Left ventricle myocardium inferior (tissue), 1 donor: Measurements from ENCODE around the gene MVB12B. TPM values are rescaled to one million over a fixed set of nuclear protein-coding genes. Genes with fewer than 3 reads are reported as not detected.

Experiments used
- DNase-seq: peaks from one replicate; pipeline ENCODE4 v3.0.0-alpha.2; 2020
- H3K27ac ChIP-seq: fragments of 200-600 bp; replicated peaks from 2 replicates; pipeline ENCODE4 v1.8.0; 2021
- H3K27me3 ChIP-seq: fragments of 200-600 bp; 2 replicates; pipeline ENCODE4 v1.8.0; 2021; ENCODE audit warnings: low read depth
- H3K36me3 ChIP-seq: fragments of 200-600 bp; 2 replicates; pipeline ENCODE4 v1.8.0; 2021
- H3K4me1 ChIP-seq: fragments of 200-600 bp; 2 replicates; pipeline ENCODE4 v1.8.0; 2021
- H3K4me3 ChIP-seq: fragments of 200-600 bp; 2 replicates; pipeline ENCODE4 v1.8.0; 2021; ENCODE audit warnings: mild to moderate bottlenecking, moderate library complexity
- H3K9me3 ChIP-seq: fragments of 200-600 bp; replicated peaks from 2 replicates; pipeline ENCODE4 v1.8.0; 2021
- intact Hi-C: fragments of 100-400 bp; cut with micrococcal nuclease; formaldehyde crosslinking; loops from one replicate; pipeline ENCODE4 v1.11.0; 2022
- total RNA-seq: library from RNA; stranded (reverse); fragmentation: NEBNext Ultra II Directional; extraction: Animal tissue kit (Norgen Biotek cat#: 25700); gene quantifications from one replicate; pipeline ENCODE4 v1.2.1, GENCODE V29; 2021
- TF ChIP-seq, protein P1 (sequence below): fragments of 200-600 bp; IDR thresholded peaks from 2 replicates; pipeline ENCODE4 v1.8.0; 2021; ENCODE audit warnings: antibody characterized with exemption, mild to moderate bottlenecking, borderline replicate concordance
- donor health status: DM: no; HTN: yes; CAD: no; lungs with severe emphysema.

Gene MVB12B
- total RNA-seq, 1 donor from 2014 or later: 11.2 TPM

GRCh38 chr9:126389992-126390391, 63.4 kb downstream of the MVB12B start:
- peak overlapping the region; percentile 17 for H3K27ac ChIP-seq
- intact Hi-C loops: loop anchor here (5.0 kb wide), 1 partner anchor 53 kb away; no protein-coding TSS in a partner anchor
- TF ChIP-seq, protein P1, sequence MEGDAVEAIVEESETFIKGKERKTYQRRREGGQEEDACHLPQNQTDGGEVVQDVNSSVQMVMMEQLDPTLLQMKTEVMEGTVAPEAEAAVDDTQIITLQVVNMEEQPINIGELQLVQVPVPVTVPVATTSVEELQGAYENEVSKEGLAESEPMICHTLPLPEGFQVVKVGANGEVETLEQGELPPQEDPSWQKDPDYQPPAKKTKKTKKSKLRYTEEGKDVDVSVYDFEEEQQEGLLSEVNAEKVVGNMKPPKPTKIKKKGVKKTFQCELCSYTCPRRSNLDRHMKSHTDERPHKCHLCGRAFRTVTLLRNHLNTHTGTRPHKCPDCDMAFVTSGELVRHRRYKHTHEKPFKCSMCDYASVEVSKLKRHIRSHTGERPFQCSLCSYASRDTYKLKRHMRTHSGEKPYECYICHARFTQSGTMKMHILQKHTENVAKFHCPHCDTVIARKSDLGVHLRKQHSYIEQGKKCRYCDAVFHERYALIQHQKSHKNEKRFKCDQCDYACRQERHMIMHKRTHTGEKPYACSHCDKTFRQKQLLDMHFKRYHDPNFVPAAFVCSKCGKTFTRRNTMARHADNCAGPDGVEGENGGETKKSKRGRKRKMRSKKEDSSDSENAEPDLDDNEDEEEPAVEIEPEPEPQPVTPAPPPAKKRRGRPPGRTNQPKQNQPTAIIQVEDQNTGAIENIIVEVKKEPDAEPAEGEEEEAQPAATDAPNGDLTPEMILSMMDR: no peak
- peaks cover 28% of the 10 kb centered on the region for H3K36me3 ChIP-seq
- no peak for DNase-seq
- H3K27me3 ChIP-seq: no peaks in the 10 kb centered on the region
- no peak overlapping the region for H3K4me3 ChIP-seq
- H3K9me3 ChIP-seq: no peaks in the 10 kb centered on the region
- peaks cover 25% of the 10 kb centered on the region for H3K4me1 ChIP-seq

DNA sequence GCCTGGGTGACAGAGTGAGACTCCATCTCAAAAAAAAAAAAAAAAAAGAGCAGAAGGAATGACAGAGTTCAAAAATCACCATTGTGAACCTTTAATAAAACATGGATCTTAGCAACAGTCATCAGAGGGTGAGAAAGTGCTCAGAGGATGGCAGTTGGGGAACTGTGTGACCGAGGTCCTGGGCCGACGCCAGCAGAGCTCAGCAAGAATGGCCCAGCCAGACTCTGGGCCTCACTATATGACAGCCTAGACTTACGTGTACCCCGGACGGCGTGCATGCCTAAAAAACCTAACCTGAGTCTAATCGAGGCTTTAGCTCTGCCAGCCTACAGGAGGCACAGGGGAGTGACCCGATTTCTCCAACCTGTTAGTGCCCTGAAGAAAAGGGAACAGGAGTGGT, 64.3 kb downstream of the MVB12B start:
- Histone ChIP-seq H3K4me1 (peaks cover 33% of the 10 kb centered on the region), H3K36me3 (peaks cover 37% of the 10 kb centered on the region), H3K27ac (peak overlapping the region; percentile 17), H3K27me3 (no peaks in the 10 kb centered on the region), H3K4me3 (no peak overlapping the region), H3K9me3 (no peaks in the 10 kb centered on the region)
- intact Hi-C loops: loop anchor here (5.0 kb wide), 1 partner anchor 54 kb away; no protein-coding TSS in a partner anchor
- TF ChIP-seq, protein P1: no peak
- DNase-seq: no peak

GRCh38 chr9:126391713-126392661, 65.4 kb downstream of the MVB12B start:
- H3K4me1 ChIP-seq: peaks cover 33% of the 10 kb centered on the region
- peaks cover 43% of the 10 kb centered on the region for H3K36me3 ChIP-seq
- TF ChIP-seq, protein P1: no peak
- no peak for DNase-seq
- no peaks in the 10 kb centered on the region for H3K9me3 ChIP-seq
- no peak overlapping the region for H3K4me3 ChIP-seq
- H3K27me3 ChIP-seq: no peaks in the 10 kb centered on the region
- intact Hi-C loops: loop anchor here (5.0 kb wide), 1 partner anchor 55 kb away; no protein-coding TSS in a partner anchor
- peak overlapping the region; percentile 76 for H3K27ac ChIP-seq

DNA sequence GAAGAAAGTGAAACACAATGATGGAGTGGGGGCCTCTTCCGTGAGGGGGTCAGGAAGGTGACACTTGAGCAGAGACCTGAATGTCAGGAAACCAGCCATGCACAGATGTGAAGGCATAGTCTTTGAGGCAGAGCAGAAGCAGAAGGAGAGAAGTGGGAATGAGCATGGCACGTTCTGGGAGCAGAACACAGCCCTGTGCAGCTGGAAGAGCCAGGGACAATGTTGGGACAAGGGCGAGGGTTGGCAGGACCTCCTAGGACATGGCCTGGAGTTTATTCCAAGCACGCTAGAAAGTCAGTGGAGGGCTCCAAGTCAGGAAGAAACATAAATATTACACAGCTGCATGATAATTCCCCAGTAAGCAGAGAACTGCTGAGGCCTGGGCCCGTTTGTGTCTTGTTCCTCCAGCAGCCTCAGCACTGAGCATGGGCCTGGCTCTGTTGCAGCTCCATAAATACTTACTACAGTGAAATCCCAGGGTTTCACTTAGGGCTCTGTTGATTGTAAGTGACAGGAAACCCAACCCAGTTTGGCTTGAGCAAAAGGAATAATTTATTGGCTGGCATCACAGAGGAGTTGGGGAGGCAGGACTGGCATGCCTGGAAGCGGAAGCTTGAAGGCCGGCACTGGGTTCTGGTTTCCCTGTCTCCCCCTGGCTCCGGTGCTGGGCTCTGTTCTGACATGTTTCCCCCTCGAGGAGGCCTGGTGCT, 66.2 kb downstream of the MVB12B start:
- no peak for DNase-seq
- intact Hi-C loops: loop anchor here (5.0 kb wide), 1 partner anchor 56 kb away; no protein-coding TSS in a partner anchor
- Histone ChIP-seq H3K27me3 (no peaks in the 10 kb centered on the region), H3K27ac (peak overlapping the region; percentile 76), H3K4me3 (no peak overlapping the region), H3K4me1 (peaks cover 33% of the 10 kb centered on the region), H3K9me3 (no peaks in the 10 kb centered on the region), H3K36me3 (peaks cover 42% of the 10 kb centered on the region)
- TF ChIP-seq, protein P1: no peak

- H3K4me3 ChIP-seq: no peak overlapping the region
- peak overlapping the region; percentile 76 for H3K27ac ChIP-seq
- no peak for DNase-seq
- intact Hi-C loops: loop anchor here (5.0 kb wide), 1 partner anchor 57 kb away; no protein-coding TSS in a partner anchor
- H3K36me3 ChIP-seq: peaks cover 40% of the 10 kb centered on the region
- no peaks in the 10 kb centered on the region for H3K27me3 ChIP-seq
- TF ChIP-seq, protein P1: no peak
- no peaks in the 10 kb centered on the region for H3K9me3 ChIP-seq
- H3K4me1 ChIP-seq: peaks cover 40% of the 10 kb centered on the region
Measured at GRCh38 chr9:126393876-126394275, 67.2 kb downstream of the MVB12B start.
